ENCODE measurements around the gene SOX10. TPM values are rescaled to one million over a fixed set of nuclear protein-coding genes. Genes with fewer than 3 reads are reported as not detected.
A peak's percentile ranks its signal among the peaks of the same experiment; 100 is the strongest.

The SOX10 gene
- total and polyA plus RNA-seq, 2 of the 13 experiments (the other 11 are each of a cell fraction or from before 2014, with no cell fraction given), result not detected

GRCh38 chr22:37953062-37953436, 31.3 kb downstream of the SOX10 start (continued):
- TF ChIP-seq PAXIP1 (CRISPR knock-in tag; conservative IDR thresholded peaks at IDR 0.05), result no peak
- no peak for TF ChIP-seq ZNF362 (CRISPR knock-in tag; IDR thresholded peaks at IDR 0.05; ENCODE audit: borderline replicate concordance)
- no peak; the same call in 1 of the 2 replicates for TF ChIP-seq ZMAT3 (CRISPR knock-in tag; conservative IDR thresholded peaks at IDR 0.05)
- TF ChIP-seq CAMTA2 (CRISPR knock-in tag; IDR thresholded peaks at IDR 0.05; ENCODE audit: borderline replicate concordance), result no peak
- no peak for TF ChIP-seq ZNF282 (IDR thresholded peaks at IDR 0.05; ENCODE audit: partially characterized antibody)
- no peak for TF ChIP-seq ETV5 (CRISPR knock-in tag; IDR thresholded peaks at IDR 0.05; ENCODE audit: borderline replicate concordance)
- TF ChIP-seq ATF1 (CRISPR knock-in tag; IDR thresholded peaks at IDR 0.05), result no peak
- TF ChIP-seq ZNF331 (CRISPR knock-in tag; IDR thresholded peaks at IDR 0.05), result no peak
- TF ChIP-seq NKX3-1 (CRISPR knock-in tag; IDR thresholded peaks at IDR 0.05), result no peak
- TF ChIP-seq ZNF549 (CRISPR knock-in tag; IDR thresholded peaks at IDR 0.05), result no peak
- TF ChIP-seq ZFYVE20 (CRISPR knock-in tag; IDR thresholded peaks at IDR 0.05; ENCODE audit: borderline replicate concordance, low read depth), result no peak
- TF ChIP-seq, protein P1, sequence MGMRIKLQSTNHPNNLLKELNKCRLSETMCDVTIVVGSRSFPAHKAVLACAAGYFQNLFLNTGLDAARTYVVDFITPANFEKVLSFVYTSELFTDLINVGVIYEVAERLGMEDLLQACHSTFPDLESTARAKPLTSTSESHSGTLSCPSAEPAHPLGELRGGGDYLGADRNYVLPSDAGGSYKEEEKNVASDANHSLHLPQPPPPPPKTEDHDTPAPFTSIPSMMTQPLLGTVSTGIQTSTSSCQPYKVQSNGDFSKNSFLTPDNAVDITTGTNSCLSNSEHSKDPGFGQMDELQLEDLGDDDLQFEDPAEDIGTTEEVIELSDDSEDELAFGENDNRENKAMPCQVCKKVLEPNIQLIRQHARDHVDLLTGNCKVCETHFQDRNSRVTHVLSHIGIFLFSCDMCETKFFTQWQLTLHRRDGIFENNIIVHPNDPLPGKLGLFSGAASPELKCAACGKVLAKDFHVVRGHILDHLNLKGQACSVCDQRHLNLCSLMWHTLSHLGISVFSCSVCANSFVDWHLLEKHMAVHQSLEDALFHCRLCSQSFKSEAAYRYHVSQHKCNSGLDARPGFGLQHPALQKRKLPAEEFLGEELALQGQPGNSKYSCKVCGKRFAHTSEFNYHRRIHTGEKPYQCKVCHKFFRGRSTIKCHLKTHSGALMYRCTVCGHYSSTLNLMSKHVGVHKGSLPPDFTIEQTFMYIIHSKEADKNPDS (CRISPR knock-in tag; IDR thresholded peaks at IDR 0.05), result 0 out of 2 replicates have a peak, but pooled peaks have one; percentile 54
- TF ChIP-seq, protein P2, sequence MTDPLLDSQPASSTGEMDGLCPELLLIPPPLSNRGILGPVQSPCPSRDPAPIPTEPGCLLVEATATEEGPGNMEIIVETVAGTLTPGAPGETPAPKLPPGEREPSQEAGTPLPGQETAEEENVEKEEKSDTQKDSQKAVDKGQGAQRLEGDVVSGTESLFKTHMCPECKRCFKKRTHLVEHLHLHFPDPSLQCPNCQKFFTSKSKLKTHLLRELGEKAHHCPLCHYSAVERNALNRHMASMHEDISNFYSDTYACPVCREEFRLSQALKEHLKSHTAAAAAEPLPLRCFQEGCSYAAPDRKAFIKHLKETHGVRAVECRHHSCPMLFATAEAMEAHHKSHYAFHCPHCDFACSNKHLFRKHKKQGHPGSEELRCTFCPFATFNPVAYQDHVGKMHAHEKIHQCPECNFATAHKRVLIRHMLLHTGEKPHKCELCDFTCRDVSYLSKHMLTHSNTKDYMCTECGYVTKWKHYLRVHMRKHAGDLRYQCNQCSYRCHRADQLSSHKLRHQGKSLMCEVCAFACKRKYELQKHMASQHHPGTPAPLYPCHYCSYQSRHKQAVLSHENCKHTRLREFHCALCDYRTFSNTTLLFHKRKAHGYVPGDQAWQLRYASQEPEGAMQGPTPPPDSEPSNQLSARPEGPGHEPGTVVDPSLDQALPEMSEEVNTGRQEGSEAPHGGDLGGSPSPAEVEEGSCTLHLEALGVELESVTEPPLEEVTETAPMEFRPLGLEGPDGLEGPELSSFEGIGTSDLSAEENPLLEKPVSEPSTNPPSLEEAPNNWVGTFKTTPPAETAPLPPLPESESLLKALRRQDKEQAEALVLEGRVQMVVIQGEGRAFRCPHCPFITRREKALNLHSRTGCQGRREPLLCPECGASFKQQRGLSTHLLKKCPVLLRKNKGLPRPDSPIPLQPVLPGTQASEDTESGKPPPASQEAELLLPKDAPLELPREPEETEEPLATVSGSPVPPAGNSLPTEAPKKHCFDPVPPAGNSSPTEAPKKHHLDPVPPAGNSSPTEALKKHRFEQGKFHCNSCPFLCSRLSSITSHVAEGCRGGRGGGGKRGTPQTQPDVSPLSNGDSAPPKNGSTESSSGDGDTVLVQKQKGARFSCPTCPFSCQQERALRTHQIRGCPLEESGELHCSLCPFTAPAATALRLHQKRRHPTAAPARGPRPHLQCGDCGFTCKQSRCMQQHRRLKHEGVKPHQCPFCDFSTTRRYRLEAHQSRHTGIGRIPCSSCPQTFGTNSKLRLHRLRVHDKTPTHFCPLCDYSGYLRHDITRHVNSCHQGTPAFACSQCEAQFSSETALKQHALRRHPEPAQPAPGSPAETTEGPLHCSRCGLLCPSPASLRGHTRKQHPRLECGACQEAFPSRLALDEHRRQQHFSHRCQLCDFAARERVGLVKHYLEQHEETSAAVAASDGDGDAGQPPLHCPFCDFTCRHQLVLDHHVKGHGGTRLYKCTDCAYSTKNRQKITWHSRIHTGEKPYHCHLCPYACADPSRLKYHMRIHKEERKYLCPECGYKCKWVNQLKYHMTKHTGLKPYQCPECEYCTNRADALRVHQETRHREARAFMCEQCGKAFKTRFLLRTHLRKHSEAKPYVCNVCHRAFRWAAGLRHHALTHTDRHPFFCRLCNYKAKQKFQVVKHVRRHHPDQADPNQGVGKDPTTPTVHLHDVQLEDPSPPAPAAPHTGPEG (CRISPR knock-in tag; IDR thresholded peaks at IDR 0.05), result no peak
- no peak for TF ChIP-seq POLR2AphosphoS2 (IDR thresholded peaks at IDR 0.05; ENCODE audit: low read depth, low read length)
- TF ChIP-seq ZNF891 (CRISPR knock-in tag; IDR thresholded peaks at IDR 0.05), result 0 out of 2 replicates have a peak, but pooled peaks have one; percentile 15

Data from HepG2 (cell line).